NCI-H2227 (cell line): Measurements from ENCODE around the gene MSANTD4.
"Not testable (repeated sequence)": the region's sequence is repeated elsewhere in the genome, so short reads cannot be mapped to it uniquely, and the experiment has no call there.

Source experiments
- DNase-seq: peaks from one replicate; lab custom pipeline; 2025; ENCODE audit not compliant: unreplicated experiment; lab: John Stamatoyannopoulos, UW

The MSANTD4 gene

DNA sequence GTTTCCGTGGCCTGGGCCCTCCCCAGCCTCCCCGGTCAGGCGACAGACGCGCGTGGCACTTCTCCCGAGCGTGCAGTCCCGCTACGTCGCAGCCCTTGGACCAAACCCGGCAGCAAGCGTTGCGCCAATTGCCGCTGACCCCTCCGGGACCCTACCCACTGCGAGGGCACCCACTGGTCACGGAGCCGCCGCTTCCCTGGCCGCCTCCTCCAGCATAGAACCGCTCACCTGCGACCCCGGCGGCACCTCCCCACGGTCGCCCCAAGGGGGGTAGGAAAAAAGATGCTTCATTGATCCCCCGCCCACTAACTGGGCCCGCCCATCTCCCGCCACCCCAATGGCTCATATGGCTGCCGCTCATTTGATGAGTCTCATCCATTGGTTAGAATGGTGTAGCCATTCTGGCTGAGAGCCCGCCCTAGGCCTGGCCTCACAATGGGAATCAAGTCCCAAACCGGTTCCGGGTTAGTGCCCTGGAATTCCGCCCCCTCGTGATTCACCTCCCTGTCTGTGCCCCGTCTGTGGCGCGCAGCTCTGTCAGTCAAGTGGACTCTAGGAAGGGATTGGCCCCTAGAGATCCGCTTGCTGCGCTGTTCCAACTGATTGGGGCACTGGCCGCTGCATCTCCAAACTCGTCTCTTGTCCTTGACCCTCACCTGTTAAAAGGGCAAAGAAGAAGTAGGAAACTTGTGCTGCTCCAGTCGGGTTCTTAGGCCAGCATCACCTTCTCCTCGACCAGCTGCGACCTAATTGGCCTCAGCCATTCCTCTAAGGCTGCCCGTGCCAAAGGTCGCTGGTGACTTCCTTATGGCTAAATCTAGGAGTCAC lies at the start of gene MSANTD4:
MSANTD4 (minus strand) TSS at position 274 of the 828 bp plus-strand sequence. CDS start 11,323 bp downstream, outside the sequence.
- DNase-seq = peak; percentile 96

GRCh38 chr11:106070606-106071005 lies 48.6 kb upstream of the MSANTD4 start:
- DNase-seq = no peak

DNA sequence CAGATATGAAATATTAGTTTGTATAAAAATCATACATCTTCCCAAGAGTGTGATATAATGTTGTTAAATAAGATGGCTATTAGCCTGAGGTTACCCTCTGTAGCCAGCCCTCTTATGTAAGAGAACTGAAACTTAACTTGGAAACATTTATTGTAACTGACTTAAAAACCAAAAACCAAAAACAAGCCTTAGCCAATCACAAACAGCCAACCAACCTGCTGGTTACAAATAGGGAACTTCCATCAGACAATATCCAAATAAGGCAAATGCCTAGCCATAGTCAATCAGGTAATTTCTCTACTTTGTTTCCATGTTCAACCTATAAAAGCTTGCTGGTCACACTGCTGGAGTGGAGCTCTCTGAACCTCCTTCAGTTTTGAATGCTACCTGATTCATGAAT lies 41.0 kb upstream of the MSANTD4 start:
- no peak for DNase-seq

GRCh38 chr11:106061954-106062949 lies 40.2 kb upstream of the MSANTD4 start:
- DNase-seq = no peak

DNA sequence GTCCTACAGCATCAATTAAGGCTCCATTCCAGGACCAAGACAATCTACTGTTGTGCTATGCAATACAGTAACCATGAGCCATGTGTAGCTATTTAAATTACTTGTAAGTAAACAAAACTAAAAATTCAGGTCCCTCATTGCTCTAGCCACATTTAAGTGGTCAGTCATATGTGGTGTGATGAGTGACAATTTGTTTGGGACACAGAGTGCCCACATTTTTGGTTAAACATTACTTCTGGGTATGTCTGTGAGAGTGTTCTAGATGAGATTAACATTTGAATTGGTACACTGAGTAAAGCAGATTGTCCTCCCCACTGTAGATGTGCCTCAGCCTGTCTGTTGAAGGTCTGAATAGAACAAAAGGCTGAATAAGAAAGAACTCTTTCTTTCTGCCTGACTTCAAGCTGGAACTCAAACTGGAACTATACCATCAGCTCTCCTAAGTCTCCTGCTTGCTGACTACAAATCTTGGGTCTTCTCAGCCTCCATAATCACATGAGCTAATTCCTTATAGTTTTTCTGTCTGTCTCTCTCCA lies 39.3 kb upstream of the MSANTD4 start:
- no peak for DNase-seq

DNA sequence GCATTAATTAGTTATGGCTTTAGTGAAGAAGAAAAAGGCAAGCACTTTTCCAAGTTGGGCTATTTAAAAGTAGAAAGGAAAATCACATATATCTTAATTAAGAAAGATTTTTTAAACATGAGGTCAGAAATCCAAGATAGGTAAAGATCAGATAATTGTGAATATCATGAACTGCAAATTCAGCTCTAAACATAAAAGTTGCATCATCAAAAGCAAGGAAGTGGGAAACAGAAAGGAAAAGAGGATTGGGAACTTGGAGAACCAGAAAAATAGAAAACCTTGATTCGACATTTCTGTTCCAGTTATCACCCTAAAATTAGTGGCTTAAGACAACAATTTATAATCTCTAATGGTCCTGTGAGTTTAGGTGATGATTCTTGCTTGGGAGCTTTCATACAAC lies 37.6 kb upstream of the MSANTD4 start:
- no peak for DNase-seq

- DNase-seq = not testable (repeated sequence)
Measured at GRCh38 chr11:106058377-106058776, 36.3 kb upstream of the MSANTD4 start.

- DNase-seq = no peak
Measured at GRCh38 chr11:106051103-106051502, 29.1 kb upstream of the MSANTD4 start.

DNA sequence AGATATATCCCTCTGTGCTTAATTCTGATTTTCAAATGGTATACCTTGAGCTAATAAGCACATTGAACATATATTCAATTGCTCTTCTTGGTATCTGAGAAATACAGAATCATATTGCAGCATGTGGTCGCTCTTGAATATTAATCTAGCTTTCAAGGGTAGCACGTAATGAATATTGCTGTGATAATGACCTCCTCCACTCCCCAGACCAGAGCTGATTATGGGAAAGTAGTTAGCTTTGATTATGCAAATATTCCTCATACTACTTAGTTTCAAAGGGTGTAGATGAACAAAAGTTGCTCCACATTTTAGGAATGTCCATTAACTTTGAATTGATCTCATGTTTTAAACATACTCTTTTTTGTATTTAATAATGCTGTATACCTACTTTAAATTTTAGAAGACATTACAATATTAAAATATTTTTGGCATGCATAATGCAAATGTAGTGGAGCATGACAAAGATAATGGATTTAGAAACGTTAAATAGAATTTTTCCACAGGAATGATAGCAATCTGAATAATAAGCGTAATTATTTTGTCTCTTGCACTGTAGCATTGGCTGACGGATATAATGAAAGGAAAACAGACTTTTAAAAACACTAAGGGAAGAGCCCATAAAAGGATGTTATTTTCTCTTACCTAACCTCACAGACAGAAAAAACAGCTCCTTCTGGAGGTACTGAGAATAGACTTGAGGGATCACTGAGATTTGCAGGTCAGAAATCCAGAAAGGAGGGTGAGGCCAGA lies 27.9 kb upstream of the MSANTD4 start:
- DNase-seq = no peak

DNA sequence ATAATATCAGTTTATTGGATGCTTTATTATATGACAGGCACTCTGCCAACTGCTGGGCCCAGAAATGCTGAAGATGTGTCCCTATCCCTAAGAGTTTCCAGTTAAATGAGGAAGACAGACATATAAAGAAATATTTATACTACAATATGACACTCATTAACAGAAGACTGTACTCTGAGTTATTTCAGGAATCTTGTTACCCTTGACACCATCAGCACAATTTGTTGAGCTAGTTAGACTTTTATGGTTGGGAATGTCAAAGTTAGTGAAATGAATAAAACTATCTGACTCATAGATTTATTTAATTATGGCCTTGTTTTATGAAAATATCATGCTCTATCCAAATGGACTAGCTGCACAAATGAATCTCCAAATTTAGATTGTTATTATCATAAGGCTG lies 25.6 kb upstream of the MSANTD4 start:
- no peak for DNase-seq

DNA sequence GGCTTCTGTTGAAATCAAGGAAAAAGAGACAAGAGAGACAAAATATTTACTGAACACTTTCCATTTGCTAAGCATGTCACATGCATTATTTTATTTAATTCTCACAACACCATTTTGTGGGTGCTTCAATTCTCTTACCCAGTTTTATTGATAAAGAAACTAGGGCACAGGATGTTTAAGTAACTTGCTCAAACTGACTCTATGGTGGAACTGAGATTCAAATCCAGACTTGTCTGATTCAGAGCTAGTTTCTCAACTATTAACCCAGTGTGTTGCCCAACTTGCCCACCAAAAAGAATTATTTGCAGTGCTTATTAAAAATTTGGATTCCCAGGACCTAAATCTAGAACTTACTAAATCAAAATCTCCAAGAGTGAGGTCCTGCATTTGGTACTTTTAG lies 21.5 kb upstream of the MSANTD4 start:
- no peak for DNase-seq

DNA sequence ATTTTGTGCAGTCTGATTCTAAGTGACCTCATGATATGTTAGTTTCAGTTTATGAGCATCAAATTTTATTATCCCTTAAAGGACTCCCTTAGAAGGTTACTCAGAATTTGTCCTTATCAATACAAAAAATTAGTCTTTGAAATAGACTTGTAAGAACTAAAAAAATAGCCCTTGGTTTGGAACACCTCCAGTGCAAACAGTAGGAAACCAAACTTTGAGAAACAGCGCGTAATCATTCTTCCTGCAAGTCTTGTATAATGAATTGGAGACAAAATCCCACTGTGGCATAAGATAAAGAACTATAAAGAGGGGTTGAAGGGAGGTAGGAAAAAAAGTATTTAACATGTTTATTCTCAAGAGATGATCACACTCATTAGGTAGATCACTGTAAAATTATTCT lies 10.8 kb upstream of the MSANTD4 start:
- DNase-seq = no peak

GRCh38 chr11:106031936-106032335 lies 9.9 kb upstream of the MSANTD4 start:
- no peak for DNase-seq

GRCh38 chr11:106031202-106031810 lies 9.3 kb upstream of the MSANTD4 start:
- no peak for DNase-seq

- no peak for DNase-seq
Measured at GRCh38 chr11:106030609-106031008, 8.6 kb upstream of the MSANTD4 start.

DNA sequence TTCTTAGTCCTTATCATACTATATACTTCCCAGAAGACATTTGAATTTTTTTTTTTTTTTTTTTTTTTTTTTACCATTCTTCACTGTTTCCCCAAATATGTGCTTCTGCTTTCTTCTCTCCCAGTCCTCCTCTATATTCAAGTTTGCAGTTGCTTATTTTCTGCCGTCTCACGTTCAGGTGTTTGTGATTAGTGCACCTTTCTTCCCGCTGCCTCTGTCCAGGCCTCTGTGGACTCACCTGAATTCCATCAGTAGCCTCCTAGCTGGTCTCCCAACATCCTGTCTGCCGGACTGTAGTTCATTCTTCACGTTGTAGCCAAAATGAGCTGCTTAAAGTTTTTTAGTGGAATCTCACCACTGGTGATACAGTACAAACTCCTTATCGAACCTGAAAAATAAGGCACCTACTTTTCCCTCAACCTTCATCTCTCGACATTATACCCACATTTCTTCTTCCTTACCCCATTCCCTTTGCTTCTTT lies 795 bp upstream of the MSANTD4 start:
- no peak for DNase-seq

- no peak for DNase-seq
Measured at GRCh38 chr11:106021181-106021966, 666 bp downstream of the MSANTD4 start.

DNA sequence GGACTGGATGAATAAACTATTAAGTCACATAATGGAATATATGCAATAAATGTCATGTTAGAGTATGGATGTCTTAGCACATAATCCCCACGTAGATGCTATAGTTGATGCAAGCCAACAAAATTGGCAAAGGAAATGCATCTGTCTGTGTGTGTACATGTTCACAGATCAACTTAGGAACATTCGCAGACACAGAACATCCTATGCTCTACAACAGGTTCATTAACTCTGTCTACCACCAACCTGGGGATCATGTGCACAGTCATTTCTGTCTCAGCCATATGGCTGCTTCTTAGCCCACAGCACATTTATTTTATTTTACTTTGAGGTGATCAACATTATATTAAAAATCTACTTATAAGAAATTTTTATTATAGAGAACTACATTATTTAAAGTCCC lies 4.9 kb downstream of the MSANTD4 start:
- no peak for DNase-seq

DNA sequence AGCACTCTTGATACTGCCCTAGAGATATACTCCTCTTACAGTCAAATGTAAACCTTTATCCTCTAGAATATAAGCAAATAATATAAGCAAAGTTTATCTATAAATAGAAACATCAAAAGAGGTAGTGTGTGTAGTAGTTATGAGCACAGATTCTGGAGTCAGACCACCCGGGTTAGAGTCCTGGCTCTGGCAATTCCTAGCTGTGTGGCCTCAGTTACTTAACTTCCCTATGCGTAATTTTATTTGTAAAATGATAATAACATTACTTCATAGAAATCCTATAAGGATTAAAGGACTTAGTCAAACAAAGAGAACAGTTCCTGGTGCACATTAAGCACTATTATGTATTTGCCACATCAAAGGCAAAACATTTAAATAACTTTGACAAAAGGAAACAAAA lies 7.0 kb downstream of the MSANTD4 start:
- no peak for DNase-seq
